AG10803 (cell line): ENCODE results near the gene HOXC11.

Experiments used
- DNase-seq: peaks from one replicate; pipeline ENCODE4 v3.0.0; 2010; ENCODE audit warnings: low read depth
- H3K4me3 ChIP-seq: 2 replicates; pipeline ENCODE4 v1.5.1; 2011; ENCODE audit warnings: mild to moderate bottlenecking, low read length, control low read depth
- TF ChIP-seq, protein P1 (sequence below): conservative IDR thresholded peaks from 2 replicates; pipeline ENCODE4 v1.5.1; 2011; ENCODE audit warnings: mild to moderate bottlenecking, low read length, control low read depth, inconsistent platforms

HOXC11 gene

DNA sequence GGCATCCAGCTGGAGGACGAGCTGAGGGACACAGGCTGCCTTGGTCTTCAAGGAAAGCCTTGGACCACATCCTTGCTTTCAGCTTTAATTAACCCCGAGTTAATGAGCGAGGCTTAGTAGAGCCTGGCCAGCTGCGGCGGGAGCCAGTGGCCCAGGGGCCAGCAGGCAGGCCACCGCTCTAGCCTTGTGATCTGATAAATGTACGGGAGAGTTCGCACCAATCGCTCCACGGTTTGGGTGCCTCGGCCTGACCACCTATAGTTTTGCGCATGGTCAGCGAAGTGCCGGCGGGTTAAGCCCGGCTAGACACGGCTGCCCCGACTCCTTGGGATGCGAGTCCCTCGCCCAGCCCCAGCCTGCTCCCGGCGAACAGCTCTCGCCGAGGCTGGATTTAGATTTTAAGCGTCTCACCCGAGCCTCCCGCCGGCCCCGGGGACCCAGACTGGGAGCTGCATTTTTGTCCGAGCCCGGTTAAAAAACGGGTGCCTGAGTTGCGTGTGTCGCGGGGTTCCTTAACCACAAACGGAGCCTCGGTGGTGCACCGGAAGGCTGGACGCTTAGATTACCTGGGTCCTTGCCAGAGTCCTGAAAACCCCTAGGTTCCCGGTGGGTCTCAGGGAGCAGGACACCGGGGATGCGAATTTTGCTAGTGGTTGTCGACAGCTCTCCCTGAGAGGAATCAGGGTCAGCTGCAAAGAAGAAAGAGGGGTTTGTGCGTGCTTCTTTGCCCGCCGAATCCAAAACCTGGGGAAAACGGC lies 21.2 kb upstream of the HOXC11 start:
- no peak overlapping the region for H3K4me3 ChIP-seq
- TF ChIP-seq, protein P1, sequence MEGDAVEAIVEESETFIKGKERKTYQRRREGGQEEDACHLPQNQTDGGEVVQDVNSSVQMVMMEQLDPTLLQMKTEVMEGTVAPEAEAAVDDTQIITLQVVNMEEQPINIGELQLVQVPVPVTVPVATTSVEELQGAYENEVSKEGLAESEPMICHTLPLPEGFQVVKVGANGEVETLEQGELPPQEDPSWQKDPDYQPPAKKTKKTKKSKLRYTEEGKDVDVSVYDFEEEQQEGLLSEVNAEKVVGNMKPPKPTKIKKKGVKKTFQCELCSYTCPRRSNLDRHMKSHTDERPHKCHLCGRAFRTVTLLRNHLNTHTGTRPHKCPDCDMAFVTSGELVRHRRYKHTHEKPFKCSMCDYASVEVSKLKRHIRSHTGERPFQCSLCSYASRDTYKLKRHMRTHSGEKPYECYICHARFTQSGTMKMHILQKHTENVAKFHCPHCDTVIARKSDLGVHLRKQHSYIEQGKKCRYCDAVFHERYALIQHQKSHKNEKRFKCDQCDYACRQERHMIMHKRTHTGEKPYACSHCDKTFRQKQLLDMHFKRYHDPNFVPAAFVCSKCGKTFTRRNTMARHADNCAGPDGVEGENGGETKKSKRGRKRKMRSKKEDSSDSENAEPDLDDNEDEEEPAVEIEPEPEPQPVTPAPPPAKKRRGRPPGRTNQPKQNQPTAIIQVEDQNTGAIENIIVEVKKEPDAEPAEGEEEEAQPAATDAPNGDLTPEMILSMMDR = no peak
- DNase-seq = no peak

GRCh38 chr12:53952335-53952694 lies 20.6 kb upstream of the HOXC11 start:
- no peak for DNase-seq
- TF ChIP-seq, protein P1 = no peak
- no peak overlapping the region for H3K4me3 ChIP-seq

DNA sequence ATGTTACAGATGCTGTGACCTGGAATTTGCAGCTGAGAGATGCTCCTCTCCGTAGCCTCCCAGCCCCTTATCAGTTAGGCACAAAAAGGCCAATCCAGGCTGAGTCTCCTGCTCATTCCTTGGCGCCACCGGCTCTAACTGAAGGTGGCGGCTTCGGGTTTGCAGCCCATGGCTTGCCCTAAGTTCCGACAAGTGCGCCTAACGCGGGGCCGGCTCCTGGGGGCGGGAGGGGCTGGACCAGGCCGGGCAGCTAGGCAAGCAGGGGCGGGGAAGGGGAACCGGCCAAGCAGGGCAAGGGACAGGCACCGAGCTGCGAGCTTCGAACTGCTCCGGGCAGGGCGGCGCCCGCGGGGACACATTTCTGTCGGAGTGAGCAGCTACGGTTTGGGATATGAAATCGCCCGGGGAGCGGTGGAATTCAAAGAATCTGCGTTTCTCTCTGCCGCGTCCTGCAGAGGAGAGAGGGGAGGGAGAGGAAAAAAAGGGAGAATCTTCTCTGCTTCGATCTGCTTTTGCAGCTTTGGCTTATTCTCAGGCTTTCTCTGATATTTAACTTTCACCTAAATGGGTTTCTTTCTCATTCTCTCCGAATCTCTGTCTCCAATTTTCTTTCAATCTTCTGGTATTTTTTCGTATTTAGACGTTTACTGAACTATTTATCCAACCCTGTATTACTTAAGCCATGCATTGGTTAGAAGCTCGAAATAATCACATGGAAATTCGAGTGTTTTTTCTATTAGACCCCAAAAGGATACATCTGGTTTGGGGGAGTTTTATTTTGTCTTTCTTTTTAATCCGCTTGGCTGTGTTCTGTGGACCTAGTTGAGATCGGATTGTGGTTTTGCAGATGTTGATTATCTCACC lies 19.8 kb upstream of the HOXC11 start:
- H3K4me3 ChIP-seq = no peak overlapping the region
- TF ChIP-seq, protein P1 = no peak
- DNase-seq = no peak

GRCh38 chr12:53953831-53954693 lies 18.9 kb upstream of the HOXC11 start:
- DNase-seq = no peak
- no peak overlapping the region for H3K4me3 ChIP-seq
- TF ChIP-seq, protein P1 = no peak

DNA sequence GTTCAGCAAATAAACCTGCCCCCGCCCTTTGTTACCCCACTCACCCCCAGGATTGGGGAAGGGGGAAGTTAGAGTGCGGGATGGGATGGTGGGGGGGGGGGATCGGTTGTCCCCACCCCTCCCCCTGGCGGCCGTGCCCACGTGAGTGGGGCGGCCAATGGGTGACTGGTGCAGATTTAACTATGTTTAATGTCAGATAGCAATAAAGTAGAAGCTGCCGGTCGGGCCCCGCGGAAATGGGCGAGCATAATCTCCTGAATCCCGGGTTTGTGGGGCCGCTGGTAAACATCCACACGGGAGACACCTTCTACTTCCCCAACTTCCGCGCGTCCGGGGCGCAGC lies 18.3 kb upstream of the HOXC11 start, which contains the start of gene HOXC12:
TSS of gene HOXC12 (plus strand) at position 210 of the 342 bp plus-strand sequence. CDS start at position 237, 27 bp downstream.
- H3K4me3 ChIP-seq = no peak within 1 kb of the TSS
- no peak for DNase-seq
- TF ChIP-seq, protein P1 = no peak

DNA sequence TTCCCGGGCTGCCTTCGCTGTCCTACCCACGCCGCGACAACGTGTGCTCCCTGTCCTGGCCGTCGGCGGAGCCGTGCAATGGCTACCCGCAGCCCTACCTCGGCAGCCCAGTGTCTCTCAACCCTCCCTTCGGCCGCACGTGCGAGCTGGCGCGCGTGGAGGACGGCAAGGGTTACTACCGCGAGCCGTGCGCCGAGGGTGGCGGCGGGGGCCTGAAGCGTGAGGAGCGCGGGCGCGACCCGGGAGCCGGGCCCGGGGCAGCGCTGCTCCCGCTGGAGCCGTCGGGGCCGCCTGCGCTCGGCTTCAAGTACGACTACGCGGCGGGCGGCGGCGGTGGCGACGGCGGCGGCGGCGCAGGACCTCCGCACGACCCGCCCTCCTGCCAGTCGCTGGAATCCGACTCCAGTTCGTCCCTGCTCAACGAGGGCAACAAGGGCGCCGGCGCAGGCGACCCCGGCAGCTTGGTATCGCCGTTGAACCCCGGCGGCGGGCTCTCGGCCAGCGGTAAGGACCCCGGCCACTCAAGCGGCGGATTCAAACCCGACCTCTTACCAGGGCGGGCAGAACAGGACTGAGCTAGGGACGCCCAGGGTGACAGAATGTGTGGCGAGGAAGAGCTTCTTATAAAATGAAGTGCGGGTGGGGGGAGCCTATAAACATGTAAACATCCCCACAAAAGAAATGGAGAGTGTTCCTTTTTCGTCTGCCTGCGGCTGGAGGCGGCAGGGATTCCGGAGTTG lies 17.7 kb upstream of the HOXC11 start:
- TF ChIP-seq, protein P1 = no peak
- DNase-seq = no peak
- no peak overlapping the region for H3K4me3 ChIP-seq
